ENCODE data around the gene TEX55.

The TEX55 gene

GRCh38 chr3:119170821-119171220, 24.9 kb downstream of the TEX55 start:
- no peak for DNase-seq (ENCODE audit: extremely low read depth, low read depth)

GRCh38 chr3:119173325-119173724, 27.4 kb downstream of the TEX55 start, which contains the start of gene UPK1B:
Gene UPK1B, plus strand, starts transcription at chr3:119173598. Its CDS starts 13,144 bp downstream, at chr3:119186742.
- DNase-seq (ENCODE audit: extremely low read depth, low read depth) = no peak
- TF ChIP-seq CTCF (IDR thresholded peaks at IDR 0.05; ENCODE audit: low read depth, low read length) = no peak

More at GRCh38 chr3:119170821-119171220, 24.9 kb downstream of the TEX55 start:
- TF ChIP-seq CTCF (IDR thresholded peaks at IDR 0.05; ENCODE audit: low read depth, low read length) = no peak

GRCh38 chr3:119175872-119176756, 30.1 kb downstream of the TEX55 start:
- TF ChIP-seq CTCF (IDR thresholded peaks at IDR 0.05; ENCODE audit: low read depth, low read length) = no peak
- no peak for DNase-seq (ENCODE audit: extremely low read depth, low read depth)

- no peak for DNase-seq (ENCODE audit: extremely low read depth, low read depth)
- TF ChIP-seq CTCF (IDR thresholded peaks at IDR 0.05; ENCODE audit: low read depth, low read length) = no peak
These were observed 30.8 kb downstream of the TEX55 start for GRCh38 chr3:119176778-119177177.

GRCh38 chr3:119177321-119177720, 31.4 kb downstream of the TEX55 start:
- DNase-seq (ENCODE audit: extremely low read depth, low read depth) = no peak
- TF ChIP-seq CTCF (IDR thresholded peaks at IDR 0.05; ENCODE audit: low read depth, low read length) = no peak

- DNase-seq (ENCODE audit: extremely low read depth, low read depth) = no peak
- TF ChIP-seq CTCF (IDR thresholded peaks at IDR 0.05; ENCODE audit: low read depth, low read length) = no peak
These were observed 35.8 kb downstream of the TEX55 start for GRCh38 chr3:119181765-119182164.

- no peak for DNase-seq (ENCODE audit: extremely low read depth, low read depth)
- TF ChIP-seq CTCF (IDR thresholded peaks at IDR 0.05; ENCODE audit: low read depth, low read length) = no peak
These were observed 38.1 kb downstream of the TEX55 start for GRCh38 chr3:119184111-119184510.
